ENCODE results near the gene GPR142. TPM values are rescaled to one million over a fixed set of nuclear protein-coding genes. Genes with fewer than 3 reads are reported as not detected.

GPR142 gene
- total RNA-seq, 1 experiment from 2014 or later = not detected

GRCh38 chr17:74369665-74370490, 2.6 kb downstream of the GPR142 start:
- no peak overlapping the region for H3K27ac Mint-ChIP-seq

More at GRCh38 chr17:74369665-74370490, 2.6 kb downstream of the GPR142 start:
- CTCF ChIA-PET = interaction anchor here (0.6 to 7.1 kb wide), 22 partner anchors 10 to 390 kb away, joined by 3 to 138 read pairs (median 15); partner anchors contain the start of gene CD300A
- peaks cover 8% of the 10 kb centered on the region for H3K4me1 Mint-ChIP-seq
- H3K4me3 Mint-ChIP-seq = no peak overlapping the region
- peaks cover 2% of the 10 kb centered on the region; the same call in 1 of the 2 replicates for H3K27me3 Mint-ChIP-seq (ENCODE audit: low read depth)
- no peak for ATAC-seq
- no peak for TF ChIP-seq NFATC4 (CRISPR knock-in tag; IDR thresholded peaks at IDR 0.05)
- TF ChIP-seq ZNF425 (CRISPR knock-in tag; conservative IDR thresholded peaks at IDR 0.05) = no peak
- TF ChIP-seq ATF6 (CRISPR knock-in tag; IDR thresholded peaks at IDR 0.05) = no peak
- no peak for TF ChIP-seq ARID4B (CRISPR knock-in tag; IDR thresholded peaks at IDR 0.05; ENCODE audit: borderline replicate concordance)
- no peak for TF ChIP-seq TEAD1 (CRISPR knock-in tag; IDR thresholded peaks at IDR 0.05)
- TF ChIP-seq ZNF219 (CRISPR knock-in tag; IDR thresholded peaks at IDR 0.05; ENCODE audit: borderline replicate concordance) = no peak
- TF ChIP-seq GTF2I (CRISPR knock-in tag; conservative IDR thresholded peaks at IDR 0.05) = no peak
- no peak for TF ChIP-seq STAT6 (CRISPR knock-in tag; conservative IDR thresholded peaks at IDR 0.05; ENCODE audit: low read depth)
- TF ChIP-seq RELA (CRISPR knock-in tag; IDR thresholded peaks at IDR 0.05; ENCODE audit: borderline replicate concordance) = no peak
- no peak for TF ChIP-seq SP1 (CRISPR knock-in tag; conservative IDR thresholded peaks at IDR 0.05)
- TF ChIP-seq, protein P1, sequence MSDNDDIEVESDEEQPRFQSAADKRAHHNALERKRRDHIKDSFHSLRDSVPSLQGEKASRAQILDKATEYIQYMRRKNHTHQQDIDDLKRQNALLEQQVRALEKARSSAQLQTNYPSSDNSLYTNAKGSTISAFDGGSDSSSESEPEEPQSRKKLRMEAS (CRISPR knock-in tag; IDR thresholded peaks at IDR 0.05) = no peak
- POLR2A ChIA-PET = interaction anchor here (1.1 kb wide), 1 partner anchor 13 kb away, joined by 5 read pairs; no protein-coding TSS in a partner anchor
- no peaks in the 10 kb centered on the region for H3K9me3 Mint-ChIP-seq
- no peak for DNase-seq (ENCODE audit: low spot score)
- no peaks in the 10 kb centered on the region for H3K36me3 Mint-ChIP-seq
